Lung (tissue), 12 donors: Measurements from ENCODE around the gene CXorf38. TPM values are rescaled to one million over a fixed set of nuclear protein-coding genes. Genes with fewer than 3 reads are reported as not detected.
A peak's percentile ranks its signal among the peaks of the same experiment; 100 is the strongest.

Experiments used
- ATAC-seq: fragments of 200-7000 bp; cut with Tn5 transposase; one replicate; pipeline ENCODE4 v1.9.1; 2020; ENCODE audit warnings: moderate number of reproducible peaks; ENCODE audit not compliant: insufficient read depth, low FRiP score
- DNase-seq, 3 donors: peaks; one replicate each; pipeline ENCODE4 v3.0.0-alpha.2; 2013 to 2017
- H3K27ac ChIP-seq, 2 donors: one replicate each; pipeline ENCODE4 v1.5.1; 2013; ENCODE audit warnings: mild to moderate bottlenecking in 2 of 2, moderate library complexity in 2 of 2, control low read depth in 1 of 2, inconsistent platforms in 1 of 2, low read depth in 1 of 2, low read length in 1 of 2
- H3K27me3 ChIP-seq, 3 donors: one replicate each; pipeline ENCODE4 v1.5.1; 2013; ENCODE audit warnings: low read length in 2 of 3; ENCODE audit not compliant: control insufficient read depth in 3 of 3, insufficient read depth in 3 of 3
- H3K36me3 ChIP-seq, 4 donors: one replicate each; pipeline ENCODE4 v1.5.1; 2013; ENCODE audit warnings: low read length in 4 of 4, mild to moderate bottlenecking in 1 of 4, moderate library complexity in 1 of 4; ENCODE audit not compliant: control insufficient read depth in 4 of 4, insufficient read depth in 4 of 4
- H3K4me1 ChIP-seq, 5 donors: one replicate each; pipeline ENCODE4 v1.5.1; 2013; ENCODE audit warnings: low read length in 5 of 5, mild to moderate bottlenecking in 2 of 5, moderate library complexity in 1 of 5; ENCODE audit not compliant: control insufficient read depth in 5 of 5, insufficient read depth in 5 of 5
- H3K4me3 ChIP-seq: one replicate; pipeline ENCODE4 v1.5.1; 2013; ENCODE audit warnings: mild to moderate bottlenecking, control low read depth, moderate library complexity
- H3K9ac ChIP-seq, 2 donors: one replicate each; pipeline ENCODE4 v1.5.1; 2013; ENCODE audit warnings: low read length in 2 of 2, control low read depth in 1 of 2; ENCODE audit not compliant: insufficient read depth in 1 of 2
- H3K9me3 ChIP-seq, 4 donors: one replicate each; pipeline ENCODE4 v1.5.1; 2013; ENCODE audit warnings: low read length in 3 of 4, mild to moderate bottlenecking in 1 of 4, moderate library complexity in 1 of 4; ENCODE audit not compliant: control insufficient read depth in 4 of 4, insufficient read depth in 3 of 4
- WGBS, 2 donors: extraction: QIAGEN DNeasy Blood & Tissue Kit; methylation state at CpG; one replicate each; pipeline ENCODE4 v1.1.7; 2013; 5-methylcytosine and 5-hydroxymethylcytosine counted together
- polyA plus RNA-seq, 2 donors: library from polyadenylated mRNA; stranded (reverse); fragments of 200-250 nt; gene quantifications; one replicate each; pipeline ENCODE4 v1.2.1, GENCODE V29; 2013
- total RNA-seq, 2 donors: library from RNA; depleted of rRNA in 1 of 2; stranded (reverse); fragments of >200 nt in 1 of 2; gene quantifications; one replicate each; pipeline ENCODE4 v1.2.1, GENCODE V29; 2014 to 2021
- TF ChIP-seq, protein P1 (sequence below): IDR thresholded peaks from 2 replicates; pipeline ENCODE4 v1.5.1; 2012; ENCODE audit warnings: mild to moderate bottlenecking; ENCODE audit errors: control extremely low read depth, extremely low read depth
- donor health status: control.
- donor health status: control.
- donor health status: Bipolar disorder and iron deficiency.
- donor health status: healthy.
- donor health status: DM: yes; HTN: yes; CAD: no.

Gene CXorf38
- total and polyA plus RNA-seq, 4 donors: 8.2 to 17.8 (median 16.1) TPM

DNA sequence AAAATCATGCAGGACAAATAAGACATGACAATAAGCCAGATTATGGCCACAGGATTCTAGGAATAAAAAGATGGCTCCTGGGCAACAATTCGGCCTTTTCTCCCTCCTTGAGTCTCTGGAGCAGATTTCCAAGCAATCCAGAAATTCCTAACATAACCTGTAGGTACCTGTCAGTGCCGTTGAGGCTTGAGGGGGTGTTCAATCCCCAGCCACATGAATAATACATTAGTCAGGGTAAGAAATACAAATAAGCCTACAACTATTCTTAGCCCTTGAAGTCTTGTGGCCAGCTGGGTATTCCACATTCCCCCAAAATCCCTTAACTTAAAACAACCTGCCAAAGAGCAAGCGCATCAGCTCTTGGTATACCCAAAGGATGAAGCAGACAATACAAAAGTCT lies 9.7 kb downstream of the CXorf38 start:
- Histone ChIP-seq H3K4me1 (peaks cover 0 to 5% (median 0%) of the 10 kb centered on the region in 5 donors), H3K27me3 (peaks cover 6 to 33% (median 10%) of the 10 kb centered on the region in 3 donors), H3K36me3 (peaks cover 3 to 19% (median 15%) of the 10 kb centered on the region in 4 donors), H3K4me3 (no peak overlapping the region), H3K9me3 (peaks cover 0 to 3% (median 0%) of the 10 kb centered on the region in 4 donors), H3K27ac (no peak overlapping the region), H3K9ac (no peak overlapping the region)
- TF ChIP-seq, protein P1, sequence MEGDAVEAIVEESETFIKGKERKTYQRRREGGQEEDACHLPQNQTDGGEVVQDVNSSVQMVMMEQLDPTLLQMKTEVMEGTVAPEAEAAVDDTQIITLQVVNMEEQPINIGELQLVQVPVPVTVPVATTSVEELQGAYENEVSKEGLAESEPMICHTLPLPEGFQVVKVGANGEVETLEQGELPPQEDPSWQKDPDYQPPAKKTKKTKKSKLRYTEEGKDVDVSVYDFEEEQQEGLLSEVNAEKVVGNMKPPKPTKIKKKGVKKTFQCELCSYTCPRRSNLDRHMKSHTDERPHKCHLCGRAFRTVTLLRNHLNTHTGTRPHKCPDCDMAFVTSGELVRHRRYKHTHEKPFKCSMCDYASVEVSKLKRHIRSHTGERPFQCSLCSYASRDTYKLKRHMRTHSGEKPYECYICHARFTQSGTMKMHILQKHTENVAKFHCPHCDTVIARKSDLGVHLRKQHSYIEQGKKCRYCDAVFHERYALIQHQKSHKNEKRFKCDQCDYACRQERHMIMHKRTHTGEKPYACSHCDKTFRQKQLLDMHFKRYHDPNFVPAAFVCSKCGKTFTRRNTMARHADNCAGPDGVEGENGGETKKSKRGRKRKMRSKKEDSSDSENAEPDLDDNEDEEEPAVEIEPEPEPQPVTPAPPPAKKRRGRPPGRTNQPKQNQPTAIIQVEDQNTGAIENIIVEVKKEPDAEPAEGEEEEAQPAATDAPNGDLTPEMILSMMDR: no peak
- ATAC-seq (no peak), DNase-seq (no peak)
- 90 to 94% methylated on average over 3 of the region's 3 CpGs for WGBS, 2 donors

- peaks cover 0 to 2% (median 0%) of the 10 kb centered on the region in 5 donors for H3K4me1 ChIP-seq
- 93 to 94% methylated on average over 4 of the region's 4 CpGs for WGBS, 2 donors
Measured at GRCh38 chrX:40632199-40632598, 15.2 kb downstream of the CXorf38 start.

GRCh38 chrX:40628506-40628905 lies 18.9 kb downstream of the CXorf38 start:
- Histone ChIP-seq H3K4me1 (peaks cover 0 to 2% (median 0%) of the 10 kb centered on the region in 5 donors), H3K9me3 (peaks cover 0 to 4% (median 0%) of the 10 kb centered on the region in 4 donors), H3K27me3 (peaks cover 3 to 39% (median 12%) of the 10 kb centered on the region in 3 donors), H3K36me3 (peaks cover 0 to 18% (median 3%) of the 10 kb centered on the region in 4 donors), H3K27ac (no peak overlapping the region), H3K9ac (no peak overlapping the region), H3K4me3 (no peak overlapping the region)
- ATAC-seq: no peak
- DNase-seq: peak in 1 of 3 donors; percentile 4
- WGBS, 2 donors: 71 to 87% methylated on average over 5 of the region's 5 CpGs
- TF ChIP-seq, protein P1: no peak

More at GRCh38 chrX:40632199-40632598, 15.2 kb downstream of the CXorf38 start:
- Histone ChIP-seq H3K27me3 (peaks cover 3 to 39% (median 12%) of the 10 kb centered on the region in 3 donors), H3K9ac (no peak overlapping the region), H3K27ac (no peak overlapping the region), H3K9me3 (peaks cover 0 to 2% (median 0%) of the 10 kb centered on the region in 4 donors), H3K4me3 (no peak overlapping the region), H3K36me3 (peaks cover 3 to 29% (median 8%) of the 10 kb centered on the region in 4 donors)
- TF ChIP-seq, protein P1: no peak
- ATAC-seq: no peak
- DNase-seq: no peak

DNA sequence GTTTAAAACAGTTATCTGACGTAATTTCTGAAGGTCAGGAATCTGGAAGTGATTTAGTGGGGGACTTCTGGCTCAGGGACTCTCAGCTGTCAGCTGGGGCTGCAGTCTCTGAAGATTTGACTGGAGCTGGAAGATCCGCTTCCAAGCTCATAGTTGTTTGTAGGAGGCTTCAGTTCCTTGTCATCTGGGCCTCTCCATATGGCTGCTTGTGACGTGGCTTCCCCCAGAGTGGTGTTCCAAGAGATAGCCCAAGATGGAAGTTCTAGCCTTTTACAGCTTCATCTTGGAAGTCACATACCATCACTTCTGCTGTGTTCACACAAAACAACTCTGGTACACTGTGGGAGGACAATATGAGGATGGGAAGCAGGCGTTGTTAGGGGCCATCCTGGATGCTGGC lies 22.1 kb downstream of the CXorf38 start:
- TF ChIP-seq, protein P1: no peak
- H3K9me3 ChIP-seq: peaks cover 0 to 11% (median 0%) of the 10 kb centered on the region in 4 donors
- no peak overlapping the region for H3K4me3 ChIP-seq
- ATAC-seq: no peak
- no peak overlapping the region for H3K9ac ChIP-seq
- WGBS, 2 donors: 93 to 95% methylated on average over 4 of the region's 4 CpGs
- H3K36me3 ChIP-seq: peaks cover 0 to 12% (median 1%) of the 10 kb centered on the region in 4 donors
- H3K27me3 ChIP-seq: peaks cover 0 to 26% (median 10%) of the 10 kb centered on the region in 3 donors
- DNase-seq: no peak
- no peak overlapping the region for H3K27ac ChIP-seq
- no peaks in the 10 kb centered on the region for H3K4me1 ChIP-seq
